Endodermal cell (in vitro differentiated cells): Measurements from ENCODE around the gene PNMA8C. TPM values are rescaled to one million over a fixed set of nuclear protein-coding genes. Genes with fewer than 3 reads are reported as not detected.

ENCODE experiments used
- DNase-seq: peaks from one replicate; pipeline ENCODE4 v3.0.0-alpha.2; 2017
- H3K27ac ChIP-seq: 2 replicates; pipeline ENCODE4 v1.5.1; 2013; ENCODE audit warnings: mild to moderate bottlenecking, low read depth, low read length, moderate library complexity
- H3K27me3 ChIP-seq: 2 replicates; pipeline ENCODE4 v1.6.1; 2013; ENCODE audit warnings: mild to moderate bottlenecking, low read length, moderate library complexity; ENCODE audit not compliant: insufficient read depth, control insufficient read depth, poor library complexity, severe bottlenecking
- H3K36me3 ChIP-seq: 2 replicates; pipeline ENCODE4 v1.7.0; 2013; ENCODE audit warnings: mild to moderate bottlenecking, low read length, moderate library complexity; ENCODE audit not compliant: control insufficient read depth, insufficient read depth
- H3K4me1 ChIP-seq: one replicate; pipeline ENCODE4 v1.7.0; 2013; ENCODE audit warnings: low read length; ENCODE audit not compliant: control insufficient read depth, insufficient read depth
- H3K4me3 ChIP-seq: 2 replicates; pipeline ENCODE4 v1.5.1; 2013; ENCODE audit warnings: mild to moderate bottlenecking, low read length, moderate library complexity
- H3K9ac ChIP-seq: 2 replicates; pipeline ENCODE4 v1.6.1; 2013; ENCODE audit warnings: mild to moderate bottlenecking, low read length, moderate library complexity; ENCODE audit not compliant: poor library complexity, severe bottlenecking; ENCODE audit errors: extremely low read depth
- H3K9me3 ChIP-seq: 2 replicates; pipeline ENCODE4 v1.6.1; 2013; ENCODE audit warnings: mild to moderate bottlenecking, low read length, moderate library complexity; ENCODE audit not compliant: control insufficient read depth
- H3K27ac Mint-ChIP-seq: 2 replicates; pipeline ENCODE4 v1.8.0; 2020; ENCODE audit warnings: mixed read lengths
- H3K27me3 Mint-ChIP-seq: 2 replicates; pipeline ENCODE4 v1.8.0; 2021; ENCODE audit warnings: mild to moderate bottlenecking, mixed read lengths; ENCODE audit not compliant: insufficient read depth
- H3K36me3 Mint-ChIP-seq: 2 replicates; pipeline ENCODE4 v1.8.0; 2020; ENCODE audit warnings: low read depth, mixed read lengths
- H3K4me1 Mint-ChIP-seq: 2 replicates; pipeline ENCODE4 v1.8.0; 2020; ENCODE audit warnings: mixed read lengths
- H3K4me3 Mint-ChIP-seq: 2 replicates; pipeline ENCODE4 v1.8.0; 2020; ENCODE audit warnings: mild to moderate bottlenecking, moderate library complexity, mixed read lengths
- H3K9me3 Mint-ChIP-seq: 2 replicates; pipeline ENCODE4 v1.8.0; 2020; ENCODE audit warnings: mild to moderate bottlenecking, mixed read lengths
- WGBS, 2 experiments: methylation state at CpG; one replicate each; pipeline versions ENCODE4 v1.1.5 to v1.1.7; 2013; ENCODE audit warnings: missing lambda C conversion rate in 2 of 2, mixed read lengths in 1 of 2; ENCODE audit not compliant: insufficient coverage in 1 of 2, insufficient read length in 1 of 2; 5-methylcytosine and 5-hydroxymethylcytosine counted together
- long read RNA-seq, 4 experiments: library from polyadenylated mRNA in 2 of 4; library from RNA in 1 of 4; library from capped mRNA in 1 of 4; stranded (forward) in 3 of 4; unstranded in 1 of 4; transcript quantifications; one replicate each; pipeline ENCODE4 v2.0.0, GENCODE V29; 2020 to 2021; ENCODE audit warnings: inconsistent platforms in 1 of 4
- polyA plus RNA-seq, 2 experiments: library from polyadenylated mRNA; stranded (reverse); fragments of 50-300 nt; gene quantifications; one replicate each; pipeline ENCODE4 v1.2.3, GENCODE V29; 2013
- total RNA-seq, 2 donors: library from RNA; stranded (reverse); fragmentation: NEBNext Ultra II Directional in 1 of 2; extraction: Animal tissue kit (Norgen Biotek cat#: 25700) in 1 of 2; gene quantifications; 2 replicates in 1 of 2; 3 replicates in 1 of 2; pipeline ENCODE4 v1.2.1, GENCODE V29; 2021
- TF ChIP-seq, protein P1 (sequence below): fragments of 200-600 bp; sonication (generic); conservative IDR thresholded peaks from 2 replicates; pipeline ENCODE4 v1.5.0; 2021; ENCODE audit warnings: antibody characterized with exemption, mild to moderate bottlenecking

PNMA8C gene
- total RNA-seq, result under 1 TPM; 0.20 to 0.33 TPM
- 3.0 TPM for polyA plus RNA-seq (2013, experiment 1 of 2)
- polyA plus RNA-seq (2013, experiment 2 of 2), result 3.1 TPM
- long read RNA-seq, experiment 1, result 0 reads
- long read RNA-seq, experiment 2, result 0 reads
- long read RNA-seq, experiment 3, partial matches to known transcripts, result 0 of 1 reads
- long read RNA-seq, experiment 3, other reads (novel, unspliced or antisense), result 1 of 1 reads
- long read RNA-seq, experiment 4, result 0 reads

DNA sequence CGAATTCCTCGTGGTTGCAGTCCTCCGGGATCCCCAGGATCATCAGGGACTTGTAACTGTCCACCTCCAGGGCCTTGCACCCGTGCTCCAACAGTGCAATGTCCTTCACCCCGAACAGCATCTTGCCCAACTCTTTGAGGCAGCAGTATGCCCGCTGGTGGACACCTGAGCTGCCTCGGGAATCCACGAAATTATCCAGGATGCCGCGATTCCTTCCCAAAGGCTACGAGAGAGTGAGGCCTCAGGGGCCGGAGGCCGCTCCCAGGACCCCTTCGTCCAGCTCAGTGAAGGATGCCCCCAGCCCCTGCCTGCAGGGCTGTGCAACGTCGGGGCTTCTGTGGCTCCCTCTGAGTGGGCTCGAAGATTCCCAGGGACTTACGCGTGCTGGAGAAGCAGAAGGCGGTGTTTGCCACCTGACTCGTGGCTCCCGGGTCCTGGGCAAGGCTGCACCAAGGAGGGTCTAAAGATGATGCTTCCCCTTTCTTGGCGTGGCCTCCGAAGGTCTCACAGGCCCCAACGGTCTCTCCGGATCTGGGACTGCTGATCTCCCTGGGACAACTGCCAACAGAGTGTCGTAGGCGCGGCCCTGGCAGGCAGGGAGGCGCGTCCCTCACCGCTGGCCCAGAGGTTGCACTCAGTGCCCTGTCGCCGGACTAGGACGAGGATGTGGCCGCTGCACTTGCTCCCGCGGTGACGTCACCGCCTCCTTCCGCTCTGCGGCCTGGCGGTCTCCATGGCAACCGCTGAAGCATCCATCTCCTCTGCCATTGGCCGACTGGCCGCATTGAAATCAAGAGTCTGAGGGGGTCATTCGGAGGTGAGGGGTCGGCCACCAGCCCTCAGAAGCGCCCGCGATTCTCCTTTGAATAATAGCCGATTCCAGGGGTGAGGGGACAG is at the start of gene PNMA8C:
Gene PNMA8C (minus strand): TSS at position 698 of the 897 bp plus-strand sequence. CDS start 577 bp downstream, at position 121.
- no peaks in the 10 kb centered on the region for H3K4me1 ChIP-seq
- TF ChIP-seq, protein P1, sequence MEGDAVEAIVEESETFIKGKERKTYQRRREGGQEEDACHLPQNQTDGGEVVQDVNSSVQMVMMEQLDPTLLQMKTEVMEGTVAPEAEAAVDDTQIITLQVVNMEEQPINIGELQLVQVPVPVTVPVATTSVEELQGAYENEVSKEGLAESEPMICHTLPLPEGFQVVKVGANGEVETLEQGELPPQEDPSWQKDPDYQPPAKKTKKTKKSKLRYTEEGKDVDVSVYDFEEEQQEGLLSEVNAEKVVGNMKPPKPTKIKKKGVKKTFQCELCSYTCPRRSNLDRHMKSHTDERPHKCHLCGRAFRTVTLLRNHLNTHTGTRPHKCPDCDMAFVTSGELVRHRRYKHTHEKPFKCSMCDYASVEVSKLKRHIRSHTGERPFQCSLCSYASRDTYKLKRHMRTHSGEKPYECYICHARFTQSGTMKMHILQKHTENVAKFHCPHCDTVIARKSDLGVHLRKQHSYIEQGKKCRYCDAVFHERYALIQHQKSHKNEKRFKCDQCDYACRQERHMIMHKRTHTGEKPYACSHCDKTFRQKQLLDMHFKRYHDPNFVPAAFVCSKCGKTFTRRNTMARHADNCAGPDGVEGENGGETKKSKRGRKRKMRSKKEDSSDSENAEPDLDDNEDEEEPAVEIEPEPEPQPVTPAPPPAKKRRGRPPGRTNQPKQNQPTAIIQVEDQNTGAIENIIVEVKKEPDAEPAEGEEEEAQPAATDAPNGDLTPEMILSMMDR, result no peak
- H3K9me3 ChIP-seq, result no peaks in the 10 kb centered on the region
- no peaks in the 10 kb centered on the region for H3K9me3 Mint-ChIP-seq
- peaks cover 10% of the 10 kb centered on the region for H3K4me1 Mint-ChIP-seq
- WGBS, 2 experiments, result 31 to 39% methylated on average over 36 to 52 of the region's 52 CpGs
- H3K27me3 Mint-ChIP-seq, result peaks cover 46% of the 10 kb centered on the region
- H3K36me3 ChIP-seq, result no peaks in the 10 kb centered on the region
- no peaks in the 10 kb centered on the region for H3K36me3 Mint-ChIP-seq
- H3K27ac Mint-ChIP-seq, result no peak within 1 kb of the TSS
- peak within 1 kb of the TSS; percentile 59 for H3K27ac ChIP-seq
- H3K9ac ChIP-seq, result no peak within 1 kb of the TSS
- no peak within 1 kb of the TSS for H3K4me3 ChIP-seq
- peak within 1 kb of the TSS; percentile 46 for H3K4me3 Mint-ChIP-seq
- peaks cover 18% of the 10 kb centered on the region for H3K27me3 ChIP-seq
- peak; percentile 92 for DNase-seq

DNA sequence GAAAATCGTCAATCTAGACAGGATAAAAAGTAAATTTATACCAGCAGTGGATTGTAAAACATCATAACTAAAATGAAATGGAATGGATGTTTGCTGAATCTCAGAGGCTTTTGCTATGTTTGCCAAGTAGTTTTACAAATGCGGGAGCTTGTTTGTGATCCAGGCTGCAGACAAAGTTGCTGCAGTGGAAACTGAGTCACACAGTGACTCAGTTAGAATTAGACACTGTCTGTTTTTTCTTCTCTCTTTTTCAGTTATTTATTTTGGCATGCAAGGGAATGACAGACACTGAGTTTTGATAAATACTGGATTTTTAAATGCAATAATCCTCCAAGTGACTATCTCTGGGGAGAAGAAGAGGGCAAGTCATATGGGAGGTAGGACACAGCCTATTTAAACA is 47.2 kb upstream of the PNMA8C start:
- Mint-ChIP-seq H3K27me3 (peaks cover 2% of the 10 kb centered on the region), H3K9me3 (no peaks in the 10 kb centered on the region), H3K27ac (no peak overlapping the region), H3K4me3 (no peak overlapping the region), H3K4me1 (peaks cover 6% of the 10 kb centered on the region), H3K36me3 (no peaks in the 10 kb centered on the region)
- TF ChIP-seq, protein P1, result no peak
- no peaks in the 10 kb centered on the region for H3K4me1 ChIP-seq
- H3K27ac ChIP-seq, result no peak overlapping the region
- 97 to 100% methylated on average over 1 to 2 of the region's 2 CpGs for WGBS, 2 experiments
- no peaks in the 10 kb centered on the region for H3K27me3 ChIP-seq
- no peak overlapping the region for H3K9ac ChIP-seq
- no peaks in the 10 kb centered on the region for H3K36me3 ChIP-seq
- H3K9me3 ChIP-seq, result no peaks in the 10 kb centered on the region
- DNase-seq, result no peak
- no peak overlapping the region for H3K4me3 ChIP-seq

DNA sequence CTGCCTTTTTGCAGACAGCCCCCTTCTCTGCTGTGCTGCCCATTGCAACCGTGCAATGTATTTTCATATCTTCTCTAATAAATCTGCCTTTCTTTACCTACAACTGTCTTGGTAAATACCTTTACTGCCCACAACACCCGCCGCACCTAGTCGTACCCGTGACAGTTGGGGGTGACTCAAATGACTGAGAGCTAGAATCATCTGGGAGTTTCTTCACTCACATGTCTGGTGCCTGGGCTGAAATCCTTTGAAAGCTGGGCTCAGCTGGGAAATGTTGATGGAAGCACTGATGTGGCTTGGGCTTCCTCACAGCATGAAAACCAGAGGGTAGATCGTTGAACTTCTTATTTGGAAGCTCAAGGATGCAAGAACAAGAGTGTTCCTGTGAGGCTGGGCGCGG is 45.5 kb upstream of the PNMA8C start:
- 92 to 97% methylated on average over 8 of the region's 8 CpGs for WGBS, 2 experiments
- no peaks in the 10 kb centered on the region for H3K9me3 ChIP-seq
- peaks cover 5% of the 10 kb centered on the region for H3K36me3 ChIP-seq
- no peaks in the 10 kb centered on the region for H3K27me3 ChIP-seq
- H3K4me3 ChIP-seq, result no peak overlapping the region
- H3K36me3 Mint-ChIP-seq, result peaks cover 8% of the 10 kb centered on the region
- H3K27ac Mint-ChIP-seq, result no peak overlapping the region
- H3K27ac ChIP-seq, result no peak overlapping the region
- H3K9ac ChIP-seq, result no peak overlapping the region
- peaks cover 2% of the 10 kb centered on the region for H3K27me3 Mint-ChIP-seq
- TF ChIP-seq, protein P1, result no peak
- no peak for DNase-seq
- peaks cover 6% of the 10 kb centered on the region for H3K4me1 Mint-ChIP-seq
- H3K4me1 ChIP-seq, result peaks cover 7% of the 10 kb centered on the region
- H3K4me3 Mint-ChIP-seq, result no peak overlapping the region
- H3K9me3 Mint-ChIP-seq, result no peaks in the 10 kb centered on the region
